ENCODE results near the gene ZSCAN26. TPM values are rescaled to one million over a fixed set of nuclear protein-coding genes. Genes with fewer than 3 reads are reported as not detected.

ZSCAN26 gene
- total RNA-seq, 1 experiment from 2014 or later = 6.6 TPM

DNA sequence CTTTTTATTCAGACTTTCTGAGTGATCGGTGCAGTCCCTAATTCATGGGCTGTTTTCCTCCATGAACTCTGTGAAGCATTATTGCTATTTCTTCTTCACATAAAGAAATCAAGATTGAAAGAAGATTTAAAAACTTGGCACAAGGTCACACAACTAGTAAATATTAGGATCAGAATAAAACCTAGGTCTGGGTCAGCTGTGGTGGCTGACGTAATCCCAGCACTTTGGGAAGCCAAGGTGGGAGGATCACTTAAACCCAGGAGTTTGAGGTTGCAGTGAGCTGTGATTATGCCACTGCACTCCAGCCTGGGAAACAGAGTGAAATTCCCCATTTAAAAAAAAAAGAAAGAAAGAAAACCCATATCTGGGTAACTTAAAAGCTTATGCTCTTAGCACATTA is 40.5 kb upstream of the ZSCAN26 start:
- H3K27ac Mint-ChIP-seq = no peak overlapping the region
- POLR2A ChIA-PET = interaction anchor here (0.9 kb wide), 1 partner anchor 41 kb away, joined by 4 read pairs; the partner anchor contains the start of gene ZSCAN26
- ATAC-seq (no peak), DNase-seq (ENCODE audit: low spot score) (no peak)
- H3K27me3 Mint-ChIP-seq (ENCODE audit: low read depth) = peaks cover 33% of the 10 kb centered on the region
- peak overlapping the region; percentile 94 for H3K4me3 Mint-ChIP-seq
- H3K36me3 Mint-ChIP-seq = peaks cover 41% of the 10 kb centered on the region
- CTCF ChIA-PET = interaction anchor here (2.5 kb wide), 1 partner anchor 129 kb away, joined by 10 read pairs; no protein-coding TSS in a partner anchor
- H3K9me3 Mint-ChIP-seq = no peaks in the 10 kb centered on the region
- H3K4me1 Mint-ChIP-seq = peaks cover 10% of the 10 kb centered on the region
- TF ChIP-seq, protein P1, sequence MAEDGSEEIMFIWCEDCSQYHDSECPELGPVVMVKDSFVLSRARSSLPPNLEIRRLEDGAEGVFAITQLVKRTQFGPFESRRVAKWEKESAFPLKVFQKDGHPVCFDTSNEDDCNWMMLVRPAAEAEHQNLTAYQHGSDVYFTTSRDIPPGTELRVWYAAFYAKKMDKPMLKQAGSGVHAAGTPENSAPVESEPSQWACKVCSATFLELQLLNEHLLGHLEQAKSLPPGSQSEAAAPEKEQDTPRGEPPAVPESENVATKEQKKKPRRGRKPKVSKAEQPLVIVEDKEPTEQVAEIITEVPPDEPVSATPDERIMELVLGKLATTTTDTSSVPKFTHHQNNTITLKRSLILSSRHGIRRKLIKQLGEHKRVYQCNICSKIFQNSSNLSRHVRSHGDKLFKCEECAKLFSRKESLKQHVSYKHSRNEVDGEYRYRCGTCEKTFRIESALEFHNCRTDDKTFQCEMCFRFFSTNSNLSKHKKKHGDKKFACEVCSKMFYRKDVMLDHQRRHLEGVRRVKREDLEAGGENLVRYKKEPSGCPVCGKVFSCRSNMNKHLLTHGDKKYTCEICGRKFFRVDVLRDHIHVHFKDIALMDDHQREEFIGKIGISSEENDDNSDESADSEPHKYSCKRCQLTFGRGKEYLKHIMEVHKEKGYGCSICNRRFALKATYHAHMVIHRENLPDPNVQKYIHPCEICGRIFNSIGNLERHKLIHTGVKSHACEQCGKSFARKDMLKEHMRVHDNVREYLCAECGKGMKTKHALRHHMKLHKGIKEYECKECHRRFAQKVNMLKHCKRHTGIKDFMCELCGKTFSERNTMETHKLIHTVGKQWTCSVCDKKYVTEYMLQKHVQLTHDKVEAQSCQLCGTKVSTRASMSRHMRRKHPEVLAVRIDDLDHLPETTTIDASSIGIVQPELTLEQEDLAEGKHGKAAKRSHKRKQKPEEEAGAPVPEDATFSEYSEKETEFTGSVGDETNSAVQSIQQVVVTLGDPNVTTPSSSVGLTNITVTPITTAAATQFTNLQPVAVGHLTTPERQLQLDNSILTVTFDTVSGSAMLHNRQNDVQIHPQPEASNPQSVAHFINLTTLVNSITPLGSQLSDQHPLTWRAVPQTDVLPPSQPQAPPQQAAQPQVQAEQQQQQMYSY (CRISPR knock-in tag; IDR thresholded peaks at IDR 0.05) = no peak
- TF ChIP-seq, protein P2, sequence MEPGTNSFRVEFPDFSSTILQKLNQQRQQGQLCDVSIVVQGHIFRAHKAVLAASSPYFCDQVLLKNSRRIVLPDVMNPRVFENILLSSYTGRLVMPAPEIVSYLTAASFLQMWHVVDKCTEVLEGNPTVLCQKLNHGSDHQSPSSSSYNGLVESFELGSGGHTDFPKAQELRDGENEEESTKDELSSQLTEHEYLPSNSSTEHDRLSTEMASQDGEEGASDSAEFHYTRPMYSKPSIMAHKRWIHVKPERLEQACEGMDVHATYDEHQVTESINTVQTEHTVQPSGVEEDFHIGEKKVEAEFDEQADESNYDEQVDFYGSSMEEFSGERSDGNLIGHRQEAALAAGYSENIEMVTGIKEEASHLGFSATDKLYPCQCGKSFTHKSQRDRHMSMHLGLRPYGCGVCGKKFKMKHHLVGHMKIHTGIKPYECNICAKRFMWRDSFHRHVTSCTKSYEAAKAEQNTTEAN (CRISPR knock-in tag; IDR thresholded peaks at IDR 0.05) = no peak
- TF ChIP-seq IRF2 (CRISPR knock-in tag; IDR thresholded peaks at IDR 0.05; ENCODE audit: borderline replicate concordance, low read depth) (no peak), KAT7 (CRISPR knock-in tag; IDR thresholded peaks at IDR 0.05; ENCODE audit: borderline replicate concordance) (no peak), ELF4 (CRISPR knock-in tag; IDR thresholded peaks at IDR 0.05; ENCODE audit: low read depth) (no peak), ZNF416 (CRISPR knock-in tag; IDR thresholded peaks at IDR 0.05) (no peak), CREB1 (CRISPR knock-in tag; IDR thresholded peaks at IDR 0.05) (no peak), RELA (CRISPR knock-in tag; IDR thresholded peaks at IDR 0.05; ENCODE audit: borderline replicate concordance) (no peak), CREM (CRISPR knock-in tag; IDR thresholded peaks at IDR 0.05) (no peak), MXD4 (CRISPR knock-in tag; IDR thresholded peaks at IDR 0.05; ENCODE audit: borderline replicate concordance) (no peak), MYBL2 (CRISPR knock-in tag; IDR thresholded peaks at IDR 0.05) (no peak)
- TF ChIP-seq, protein P3, sequence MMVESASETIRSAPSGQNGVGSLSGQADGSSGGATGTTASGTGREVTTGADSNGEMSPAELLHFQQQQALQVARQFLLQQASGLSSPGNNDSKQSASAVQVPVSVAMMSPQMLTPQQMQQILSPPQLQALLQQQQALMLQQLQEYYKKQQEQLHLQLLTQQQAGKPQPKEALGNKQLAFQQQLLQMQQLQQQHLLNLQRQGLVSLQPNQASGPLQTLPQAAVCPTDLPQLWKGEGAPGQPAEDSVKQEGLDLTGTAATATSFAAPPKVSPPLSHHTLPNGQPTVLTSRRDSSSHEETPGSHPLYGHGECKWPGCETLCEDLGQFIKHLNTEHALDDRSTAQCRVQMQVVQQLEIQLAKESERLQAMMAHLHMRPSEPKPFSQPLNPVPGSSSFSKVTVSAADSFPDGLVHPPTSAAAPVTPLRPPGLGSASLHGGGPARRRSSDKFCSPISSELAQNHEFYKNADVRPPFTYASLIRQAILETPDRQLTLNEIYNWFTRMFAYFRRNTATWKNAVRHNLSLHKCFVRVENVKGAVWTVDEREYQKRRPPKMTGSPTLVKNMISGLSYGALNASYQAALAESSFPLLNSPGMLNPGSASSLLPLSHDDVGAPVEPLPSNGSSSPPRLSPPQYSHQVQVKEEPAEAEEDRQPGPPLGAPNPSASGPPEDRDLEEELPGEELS (CRISPR knock-in tag; IDR thresholded peaks at IDR 0.05) = no peak
- TF ChIP-seq, protein P4, sequence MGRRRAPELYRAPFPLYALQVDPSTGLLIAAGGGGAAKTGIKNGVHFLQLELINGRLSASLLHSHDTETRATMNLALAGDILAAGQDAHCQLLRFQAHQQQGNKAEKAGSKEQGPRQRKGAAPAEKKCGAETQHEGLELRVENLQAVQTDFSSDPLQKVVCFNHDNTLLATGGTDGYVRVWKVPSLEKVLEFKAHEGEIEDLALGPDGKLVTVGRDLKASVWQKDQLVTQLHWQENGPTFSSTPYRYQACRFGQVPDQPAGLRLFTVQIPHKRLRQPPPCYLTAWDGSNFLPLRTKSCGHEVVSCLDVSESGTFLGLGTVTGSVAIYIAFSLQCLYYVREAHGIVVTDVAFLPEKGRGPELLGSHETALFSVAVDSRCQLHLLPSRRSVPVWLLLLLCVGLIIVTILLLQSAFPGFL (CRISPR knock-in tag; IDR thresholded peaks at IDR 0.05; ENCODE audit: borderline replicate concordance) = no peak
- TF ChIP-seq, protein P5, sequence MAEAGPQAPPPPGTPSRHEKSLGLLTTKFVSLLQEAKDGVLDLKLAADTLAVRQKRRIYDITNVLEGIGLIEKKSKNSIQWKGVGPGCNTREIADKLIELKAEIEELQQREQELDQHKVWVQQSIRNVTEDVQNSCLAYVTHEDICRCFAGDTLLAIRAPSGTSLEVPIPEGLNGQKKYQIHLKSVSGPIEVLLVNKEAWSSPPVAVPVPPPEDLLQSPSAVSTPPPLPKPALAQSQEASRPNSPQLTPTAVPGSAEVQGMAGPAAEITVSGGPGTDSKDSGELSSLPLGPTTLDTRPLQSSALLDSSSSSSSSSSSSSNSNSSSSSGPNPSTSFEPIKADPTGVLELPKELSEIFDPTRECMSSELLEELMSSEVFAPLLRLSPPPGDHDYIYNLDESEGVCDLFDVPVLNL (CRISPR knock-in tag; IDR thresholded peaks at IDR 0.05; ENCODE audit: borderline replicate concordance, low read depth) = no peak
- TF ChIP-seq, protein P6, sequence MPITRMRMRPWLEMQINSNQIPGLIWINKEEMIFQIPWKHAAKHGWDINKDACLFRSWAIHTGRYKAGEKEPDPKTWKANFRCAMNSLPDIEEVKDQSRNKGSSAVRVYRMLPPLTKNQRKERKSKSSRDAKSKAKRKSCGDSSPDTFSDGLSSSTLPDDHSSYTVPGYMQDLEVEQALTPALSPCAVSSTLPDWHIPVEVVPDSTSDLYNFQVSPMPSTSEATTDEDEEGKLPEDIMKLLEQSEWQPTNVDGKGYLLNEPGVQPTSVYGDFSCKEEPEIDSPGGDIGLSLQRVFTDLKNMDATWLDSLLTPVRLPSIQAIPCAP (CRISPR knock-in tag; IDR thresholded peaks at IDR 0.05) = no peak
- TF ChIP-seq, protein P7, sequence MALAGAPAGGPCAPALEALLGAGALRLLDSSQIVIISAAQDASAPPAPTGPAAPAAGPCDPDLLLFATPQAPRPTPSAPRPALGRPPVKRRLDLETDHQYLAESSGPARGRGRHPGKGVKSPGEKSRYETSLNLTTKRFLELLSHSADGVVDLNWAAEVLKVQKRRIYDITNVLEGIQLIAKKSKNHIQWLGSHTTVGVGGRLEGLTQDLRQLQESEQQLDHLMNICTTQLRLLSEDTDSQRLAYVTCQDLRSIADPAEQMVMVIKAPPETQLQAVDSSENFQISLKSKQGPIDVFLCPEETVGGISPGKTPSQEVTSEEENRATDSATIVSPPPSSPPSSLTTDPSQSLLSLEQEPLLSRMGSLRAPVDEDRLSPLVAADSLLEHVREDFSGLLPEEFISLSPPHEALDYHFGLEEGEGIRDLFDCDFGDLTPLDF (CRISPR knock-in tag; IDR thresholded peaks at IDR 0.05) = no peak
- TF ChIP-seq, protein P8, sequence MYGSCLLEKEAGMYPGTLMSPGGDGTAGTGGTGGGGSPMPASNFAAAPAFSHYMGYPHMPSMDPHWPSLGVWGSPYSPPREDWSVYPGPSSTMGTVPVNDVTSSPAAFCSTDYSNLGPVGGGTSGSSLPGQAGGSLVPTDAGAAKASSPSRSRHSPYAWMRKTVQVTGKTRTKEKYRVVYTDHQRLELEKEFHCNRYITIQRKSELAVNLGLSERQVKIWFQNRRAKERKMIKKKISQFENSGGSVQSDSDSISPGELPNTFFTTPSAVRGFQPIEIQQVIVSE (CRISPR knock-in tag; IDR thresholded peaks at IDR 0.05; ENCODE audit: borderline replicate concordance) = no peak
- TF ChIP-seq, protein P9, sequence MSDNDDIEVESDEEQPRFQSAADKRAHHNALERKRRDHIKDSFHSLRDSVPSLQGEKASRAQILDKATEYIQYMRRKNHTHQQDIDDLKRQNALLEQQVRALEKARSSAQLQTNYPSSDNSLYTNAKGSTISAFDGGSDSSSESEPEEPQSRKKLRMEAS (CRISPR knock-in tag; IDR thresholded peaks at IDR 0.05) = no peak

Measured in WTC11 (cell line).